GF-D8 (cell line): ENCODE results near the gene DDX4.

ENCODE experiments used
- DNase-seq: peaks from one replicate; lab custom pipeline; 2025; lab: John Stamatoyannopoulos, UW

The DDX4 gene

DNA sequence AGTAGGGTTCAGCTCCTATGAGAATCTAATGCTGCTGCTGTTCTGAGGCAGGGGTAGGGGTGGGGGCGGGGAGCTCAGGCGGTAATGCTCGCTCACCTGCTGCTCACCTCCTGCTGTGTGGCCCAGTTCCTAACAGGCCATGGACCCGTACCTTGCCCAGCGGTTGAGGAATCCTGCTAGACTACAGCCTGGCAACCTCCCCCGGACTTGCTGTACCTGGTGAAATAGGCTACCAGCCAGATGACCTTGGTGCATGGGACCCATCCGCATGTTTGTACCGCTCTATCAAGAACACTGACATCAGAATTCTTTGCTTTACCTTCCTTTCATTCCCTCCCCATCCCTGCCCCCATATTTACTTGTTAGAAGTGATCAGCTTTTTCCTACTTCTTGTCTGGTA is 128.6 kb downstream of the DDX4 start:
- no peak for DNase-seq
